Mammary microvascular endothelial cell (primary cell): Measurements from ENCODE around the gene MET. TPM values are rescaled to one million over a fixed set of nuclear protein-coding genes. Genes with fewer than 3 reads are reported as not detected.

Experiments used
- total RNA-seq: library from RNA; depleted of rRNA; stranded (reverse); fragments of >200 nt; gene quantifications from 2 replicates; pipeline ENCODE4 v1.2.3, GENCODE V29; 2015

MET gene
- 36.4 and 37.9 TPM in 2 replicates for total RNA-seq

GRCh38 chr7:116671681-116672595 lies at the start of gene MET:
Gene MET, plus strand, starts transcription at chr7:116672196. Its CDS starts 26,889 bp downstream, at chr7:116699085.

Other genes with a start within 250 kb of the MET start
- gene CAV2, start 172.5 kb upstream of the MET start, total RNA-seq = 314 and 335 TPM in 2 replicates
- 1,669 and 1,819 TPM in 2 replicates for gene CAV1, start 147.2 kb upstream of the MET start, total RNA-seq
- 140 and 157 TPM in 2 replicates for gene CAPZA2, start 190.4 kb downstream of the MET start, total RNA-seq